ENCODE results near the gene FBXO40. TPM values are rescaled to one million over a fixed set of nuclear protein-coding genes. Genes with fewer than 3 reads are reported as not detected.
A peak's percentile ranks its signal among the peaks of the same experiment; 100 is the strongest.

Gene FBXO40
- total and polyA plus RNA-seq, 2 of the 8 experiments (the other 6 are each of a cell fraction or from before 2014, with no cell fraction given): 0.03 TPM; not detected in 1

DNA sequence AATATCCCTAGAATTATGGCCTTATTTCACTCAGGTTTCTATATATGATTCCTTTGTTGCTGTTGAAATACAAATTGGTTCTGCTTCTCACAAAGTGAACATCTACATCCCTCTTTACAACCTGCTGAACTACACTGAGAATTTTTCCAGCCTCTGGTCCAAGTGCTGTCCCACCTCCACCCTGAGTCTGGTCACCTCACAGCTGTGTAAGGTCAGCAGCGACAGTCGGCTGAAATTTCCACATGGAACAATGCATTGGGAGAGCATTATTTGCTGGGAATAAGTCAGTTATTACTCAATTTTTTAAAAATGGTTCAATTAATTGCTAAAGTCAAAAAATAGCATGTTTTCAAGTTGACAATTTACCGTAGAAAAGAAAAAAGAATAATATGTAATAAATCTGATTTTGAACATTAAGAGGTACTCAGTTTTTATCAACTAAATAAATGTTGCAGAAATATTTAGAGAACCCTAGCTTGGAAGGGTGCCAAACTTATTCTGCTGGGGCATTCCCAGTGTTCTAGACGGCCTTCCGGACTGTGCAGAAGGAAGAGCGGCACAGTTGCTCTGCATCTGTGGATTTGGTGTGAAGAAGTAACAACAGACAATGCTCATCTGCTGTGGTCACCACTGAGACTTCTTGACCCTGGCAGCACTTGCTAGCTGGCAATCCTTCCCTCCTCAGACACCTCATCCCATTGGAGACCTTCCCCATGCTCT, 65.7 kb downstream of the FBXO40 start:
- no peak overlapping the region for H3K14ac ChIP-seq (ENCODE audit: insufficient read length)
- no peaks in the 10 kb centered on the region for H3K9me3 ChIP-seq (ENCODE audit: insufficient read depth in 2 of 2, low read depth in 1 of 2, low read length in 1 of 2)
- no peak overlapping the region for H4K91ac ChIP-seq (replicated peaks; ENCODE audit: insufficient read length, low read length)
- no peak overlapping the region for H2AK5ac ChIP-seq (ENCODE audit: low read depth, low read length)
- no peaks in the 10 kb centered on the region for H3K23me2 ChIP-seq (ENCODE audit: low read depth, low read length)
- 93% methylated on average over 6 of the region's 6 CpGs; no CpG with 5 or more reads in 1 of the 2 experiments for WGBS, 2 experiments (ENCODE audit: extremely low coverage in 1 of 2, insufficient coverage in 1 of 2, insufficient read length in 1 of 2, insufficient replicate concordance in 2 of 2, low coverage in 1 of 2, low lambda C conversion rate in 2 of 2, missing lambda C conversion rate in 1 of 2)
- CTCF ChIA-PET (ENCODE audit: partially characterized antibody): interaction anchor here (1.0 kb wide), 1 partner anchor 112 kb away, joined by 3 read pairs; no protein-coding TSS in a partner anchor
- no peak overlapping the region for H3K18ac ChIP-seq (ENCODE audit: extremely low read depth, low read length)
- H3K4me3 ChIP-seq (ENCODE audit: extremely low read depth in 1 of 4, insufficient read depth in 2 of 4, low read depth in 3 of 4, low read length in 4 of 4): no peak overlapping the region
- TF ChIP-seq ASH2L (IDR thresholded peaks at IDR 0.05; ENCODE audit: low read length): no peak
- no peak for TF ChIP-seq SIN3A (conservative IDR thresholded peaks at IDR 0.05 in 1 of 2, IDR thresholded peaks at IDR 0.05 in 1 of 2; ENCODE audit: low read depth in 1 of 2, low read length in 2 of 2)
- no peak for TF ChIP-seq KDM4A (IDR thresholded peaks at IDR 0.05; ENCODE audit: low read depth, low read length, severe bottlenecking)
- TF ChIP-seq SP1 (IDR thresholded peaks at IDR 0.05; ENCODE audit: low read depth, low read length): no peak
- no peak for TF ChIP-seq BCL11A (IDR thresholded peaks at IDR 0.05; ENCODE audit: low read depth in 2 of 2, low read length in 2 of 2)
- TF ChIP-seq ZNF274 (IDR thresholded peaks at IDR 0.05; ENCODE audit: borderline replicate concordance, extremely low read depth, low read length): no peak
- TF ChIP-seq SIRT6 (IDR thresholded peaks at IDR 0.05; ENCODE audit: low read length): no peak
- no peak for TF ChIP-seq RXRA (IDR thresholded peaks at IDR 0.05; ENCODE audit: insufficient read depth, low read depth, low read length)
- no peak for TF ChIP-seq TAF7 (optimal IDR thresholded peaks at IDR 0.05; ENCODE audit: borderline replicate concordance, low read depth, low read length)
- TF ChIP-seq HDAC2 (IDR thresholded peaks at IDR 0.05; ENCODE audit: borderline replicate concordance in 1 of 2, low read depth in 2 of 2, low read length in 2 of 2): no peak
- no peaks in the 10 kb centered on the region for H3K79me1 ChIP-seq (ENCODE audit: low read depth, low read length)
- peaks cover 0 to 10% (median 0%) of the 10 kb centered on the region in 4 experiments; a peak in 2 of 7 replicates for H3K4me1 ChIP-seq (replicated peaks in 1 of 4; ENCODE audit: control insufficient read depth in 3 of 4, insufficient read depth in 4 of 4, low read length in 3 of 4)
- H3K36me3 ChIP-seq (ENCODE audit: control insufficient read depth in 2 of 4, insufficient read depth in 4 of 4, low read length in 3 of 4): peaks cover 0 to 3% (median 2%) of the 10 kb centered on the region in 4 experiments; a peak in 4 of 8 replicates
- peak overlapping the region; percentile 74; the same call in 1 of the 2 replicates for H2BK15ac ChIP-seq (ENCODE audit: low read length)
- H4K8ac ChIP-seq (ENCODE audit: extremely low read depth, insufficient read depth, low read length): no peak overlapping the region
- no peak overlapping the region for H2BK12ac ChIP-seq (ENCODE audit: low read depth, low read length)
- no peak overlapping the region for H3K56ac ChIP-seq (replicated peaks; ENCODE audit: insufficient read length, low read depth, low read length)
- H4K20me1 ChIP-seq (replicated peaks in 1 of 2; ENCODE audit: control insufficient read depth in 1 of 2, insufficient read depth in 2 of 2, low read length in 2 of 2): no peaks in the 10 kb centered on the region
- H3K27ac ChIP-seq (ENCODE audit: low read depth, low read length): no peak overlapping the region
- POLR2A ChIA-PET (ENCODE audit: partially characterized antibody): no interaction called here
- no peak overlapping the region for H2BK120ac ChIP-seq (replicated peaks; ENCODE audit: low read depth, low read length)
- H3K4me2 ChIP-seq (ENCODE audit: insufficient read depth in 1 of 2, low read depth in 2 of 2, low read length in 2 of 2): no peak overlapping the region
- H2AFZ ChIP-seq (ENCODE audit: low read length): no peak overlapping the region
- H2BK5ac ChIP-seq (ENCODE audit: low read depth, low read length): no peak overlapping the region
- H3K4ac ChIP-seq (replicated peaks; ENCODE audit: insufficient read length, low read depth, low read length): no peak overlapping the region
- H3K27me3 ChIP-seq (replicated peaks in 1 of 4; ENCODE audit: control insufficient read depth in 3 of 4, extremely low read depth in 1 of 4, insufficient read depth in 3 of 4, low read length in 3 of 4): no peaks in the 10 kb centered on the region
- H3K9ac ChIP-seq (replicated peaks in 1 of 4; ENCODE audit: extremely low read depth in 1 of 4, low read depth in 3 of 4, low read length in 3 of 4): no peak overlapping the region
- no peak overlapping the region for H4K5ac ChIP-seq (ENCODE audit: insufficient read length, low read depth, low read length)
- no peak overlapping the region for H3K23ac ChIP-seq (ENCODE audit: insufficient read length)
- no peak overlapping the region for H2BK20ac ChIP-seq (ENCODE audit: low read length)
- DNase-seq (ENCODE audit: low read depth in 1 of 2, low spot score in 2 of 2) (no peak), FAIRE-seq (no peak)
- no peaks in the 10 kb centered on the region for H3K79me2 ChIP-seq (ENCODE audit: control insufficient read depth in 1 of 2, insufficient read depth in 2 of 2, low read length in 2 of 2)
